ENCODE data around the gene C19orf53.
"Not testable (repeated sequence)": the region's sequence is repeated elsewhere in the genome, so short reads cannot be mapped to it uniquely, and the experiment has no call there.

Gene C19orf53

GRCh38 chr19:13774217-13775191 lies at the start of gene C19orf53:
C19orf53 (plus strand) TSS chr19:13774456; CDS start chr19:13774478, 22 bp downstream.
- DNase-seq (ENCODE audit: low spot score in 2 of 2) (peak; percentile 71 to 92), ATAC-seq (peak; percentile 99)
- peak within 1 kb of the TSS; percentile 97 for H3K27ac Mint-ChIP-seq
- no peaks in the 10 kb centered on the region for H3K9me3 Mint-ChIP-seq
- H3K36me3 Mint-ChIP-seq, result peaks cover 76% of the 10 kb centered on the region
- peaks cover 30% of the 10 kb centered on the region for H3K4me1 Mint-ChIP-seq
- H3K4me3 Mint-ChIP-seq, result peak within 1 kb of the TSS; percentile 99

- peaks cover 18% of the 10 kb centered on the region for H3K4me1 Mint-ChIP-seq
- no peaks in the 10 kb centered on the region for H3K9me3 Mint-ChIP-seq
- H3K4me3 Mint-ChIP-seq, result no peak overlapping the region
- peaks cover 6% of the 10 kb centered on the region for H3K36me3 Mint-ChIP-seq
- no peak overlapping the region for H3K27ac Mint-ChIP-seq
- DNase-seq (ENCODE audit: low spot score in 2 of 2), result no peak
- no peak for ATAC-seq
Observed at GRCh38 chr19:13726323-13726722, 47.9 kb upstream of the C19orf53 start.

GRCh38 chr19:13727798-13728197 lies 46.5 kb upstream of the C19orf53 start:
- peaks cover 8% of the 10 kb centered on the region for H3K36me3 Mint-ChIP-seq
- H3K4me3 Mint-ChIP-seq, result no peak overlapping the region
- no peaks in the 10 kb centered on the region for H3K9me3 Mint-ChIP-seq
- ATAC-seq (no peak), DNase-seq (ENCODE audit: low spot score in 2 of 2) (no peak)
- H3K4me1 Mint-ChIP-seq, result peaks cover 23% of the 10 kb centered on the region
- H3K27ac Mint-ChIP-seq, result no peak overlapping the region

DNA sequence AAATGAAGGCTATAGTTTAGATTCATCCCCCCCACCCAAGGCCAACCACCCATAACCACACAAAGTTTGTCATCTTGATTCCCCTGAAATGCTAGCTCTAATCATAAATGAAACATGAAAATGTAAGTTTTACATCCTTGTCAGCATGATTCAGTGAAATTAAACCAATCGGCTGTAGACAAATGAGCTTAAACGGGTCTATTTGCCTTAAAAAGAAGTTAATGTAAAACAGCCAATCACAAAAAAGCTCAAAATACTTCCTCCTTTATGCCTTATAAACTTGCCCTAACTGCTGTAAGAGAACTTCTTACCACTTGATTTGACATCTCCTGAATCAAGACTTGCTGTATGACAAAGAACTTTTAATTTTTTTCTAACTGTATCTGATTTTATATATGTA lies 44.4 kb upstream of the C19orf53 start:
- peak overlapping the region; percentile 87 for H3K4me3 Mint-ChIP-seq
- H3K36me3 Mint-ChIP-seq, result peaks cover 8% of the 10 kb centered on the region
- DNase-seq (ENCODE audit: low spot score in 2 of 2) (no peak), ATAC-seq (no peak)
- H3K9me3 Mint-ChIP-seq, result no peaks in the 10 kb centered on the region
- H3K27ac Mint-ChIP-seq, result peak overlapping the region; percentile 98
- peaks cover 23% of the 10 kb centered on the region for H3K4me1 Mint-ChIP-seq

- DNase-seq (ENCODE audit: low spot score in 2 of 2) (peak; percentile 92 to 96), ATAC-seq (peak; percentile 100)
- Mint-ChIP-seq H3K4me3 (peak overlapping the region; percentile 87), H3K36me3 (peaks cover 8% of the 10 kb centered on the region), H3K9me3 (no peaks in the 10 kb centered on the region), H3K27ac (peak overlapping the region; percentile 98), H3K4me1 (peaks cover 23% of the 10 kb centered on the region)
Observed at GRCh38 chr19:13731147-13731964, 42.9 kb upstream of the C19orf53 start.

GRCh38 chr19:13732337-13732736 lies 41.9 kb upstream of the C19orf53 start:
- peaks cover 8% of the 10 kb centered on the region for H3K36me3 Mint-ChIP-seq
- H3K4me1 Mint-ChIP-seq, result peaks cover 23% of the 10 kb centered on the region
- no peak overlapping the region for H3K27ac Mint-ChIP-seq
- DNase-seq (ENCODE audit: low spot score in 2 of 2), result no peak
- ATAC-seq, result no peak
- H3K9me3 Mint-ChIP-seq, result no peaks in the 10 kb centered on the region
- H3K4me3 Mint-ChIP-seq, result peak overlapping the region; percentile 87

GRCh38 chr19:13734751-13735150 lies 39.5 kb upstream of the C19orf53 start:
- H3K4me3 Mint-ChIP-seq, result no peak overlapping the region
- DNase-seq (ENCODE audit: low spot score in 2 of 2), result no peak
- ATAC-seq, result no peak
- H3K9me3 Mint-ChIP-seq, result no peaks in the 10 kb centered on the region
- peaks cover 8% of the 10 kb centered on the region for H3K36me3 Mint-ChIP-seq
- peaks cover 20% of the 10 kb centered on the region for H3K4me1 Mint-ChIP-seq
- no peak overlapping the region for H3K27ac Mint-ChIP-seq

- no peak for ATAC-seq
- no peaks in the 10 kb centered on the region for H3K36me3 Mint-ChIP-seq
- H3K4me1 Mint-ChIP-seq, result no peaks in the 10 kb centered on the region
- no peak overlapping the region for H3K4me3 Mint-ChIP-seq
- H3K27ac Mint-ChIP-seq, result no peak overlapping the region
- no peaks in the 10 kb centered on the region for H3K9me3 Mint-ChIP-seq
- no peak for DNase-seq (ENCODE audit: low spot score in 2 of 2)
Observed at GRCh38 chr19:13738073-13738472, 36.2 kb upstream of the C19orf53 start.

GRCh38 chr19:13741893-13742292 lies 32.4 kb upstream of the C19orf53 start:
- no peak overlapping the region for H3K4me3 Mint-ChIP-seq
- no peak for DNase-seq (ENCODE audit: low spot score in 2 of 2)
- no peak overlapping the region for H3K27ac Mint-ChIP-seq
- no peaks in the 10 kb centered on the region for H3K4me1 Mint-ChIP-seq
- ATAC-seq, result no peak
- H3K9me3 Mint-ChIP-seq, result no peaks in the 10 kb centered on the region
- H3K36me3 Mint-ChIP-seq, result no peaks in the 10 kb centered on the region

GRCh38 chr19:13742756-13743155 lies 31.5 kb upstream of the C19orf53 start:
- Mint-ChIP-seq H3K9me3 (no peaks in the 10 kb centered on the region), H3K4me1 (no peaks in the 10 kb centered on the region), H3K36me3 (no peaks in the 10 kb centered on the region), H3K4me3 (no peak overlapping the region), H3K27ac (no peak overlapping the region)
- DNase-seq (ENCODE audit: low spot score in 2 of 2), result no peak
- ATAC-seq, result no peak

DNA sequence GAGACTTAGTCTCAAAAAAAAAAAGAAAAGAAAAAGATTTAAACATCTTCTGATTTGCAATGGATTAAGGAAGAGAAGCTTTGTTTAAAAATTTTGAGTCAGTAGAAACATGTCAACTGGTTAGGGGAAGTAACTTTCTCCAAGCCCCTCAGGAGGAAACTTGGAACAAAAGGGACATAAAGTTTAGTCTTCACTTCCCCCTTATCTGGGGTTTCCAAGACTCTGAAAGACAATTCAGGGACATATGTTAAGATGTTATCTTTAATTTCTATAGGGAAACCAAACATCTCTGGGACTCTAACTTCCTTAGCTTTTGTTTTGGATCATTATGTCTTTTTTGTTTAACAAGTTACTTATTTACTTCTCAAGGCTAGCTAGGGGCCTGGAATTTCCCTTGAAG lies 30.1 kb upstream of the C19orf53 start:
- ATAC-seq, result no peak
- Mint-ChIP-seq H3K9me3 (no peaks in the 10 kb centered on the region), H3K4me3 (no peak overlapping the region), H3K27ac (no peak overlapping the region), H3K36me3 (peaks cover 9% of the 10 kb centered on the region), H3K4me1 (peaks cover 10% of the 10 kb centered on the region)
- DNase-seq (ENCODE audit: low spot score in 2 of 2), result no peak

DNA sequence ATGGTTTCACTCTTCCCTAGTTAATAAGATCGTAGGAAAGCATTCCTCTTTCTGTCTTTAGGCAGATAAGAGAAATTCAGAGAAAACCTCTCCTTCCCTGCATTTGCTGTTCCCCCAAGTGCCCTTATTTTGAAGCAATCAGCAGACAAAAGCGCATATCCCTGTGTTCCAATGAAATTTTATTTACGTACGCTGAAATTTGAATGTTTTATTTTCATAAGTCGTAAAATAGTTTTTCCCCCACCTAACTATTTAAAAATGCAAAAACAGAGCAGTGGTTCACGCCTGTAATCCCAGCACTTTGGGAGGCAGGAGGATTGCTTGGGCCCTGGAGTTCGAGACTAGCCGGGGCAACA lies 27.2 kb upstream of the C19orf53 start:
- Mint-ChIP-seq H3K36me3 (peaks cover 25% of the 10 kb centered on the region), H3K27ac (peak overlapping the region; percentile 84), H3K4me3 (peak overlapping the region; percentile 79), H3K9me3 (no peaks in the 10 kb centered on the region), H3K4me1 (peaks cover 16% of the 10 kb centered on the region)
- DNase-seq (ENCODE audit: low spot score in 2 of 2) (no peak), ATAC-seq (no peak)

DNA sequence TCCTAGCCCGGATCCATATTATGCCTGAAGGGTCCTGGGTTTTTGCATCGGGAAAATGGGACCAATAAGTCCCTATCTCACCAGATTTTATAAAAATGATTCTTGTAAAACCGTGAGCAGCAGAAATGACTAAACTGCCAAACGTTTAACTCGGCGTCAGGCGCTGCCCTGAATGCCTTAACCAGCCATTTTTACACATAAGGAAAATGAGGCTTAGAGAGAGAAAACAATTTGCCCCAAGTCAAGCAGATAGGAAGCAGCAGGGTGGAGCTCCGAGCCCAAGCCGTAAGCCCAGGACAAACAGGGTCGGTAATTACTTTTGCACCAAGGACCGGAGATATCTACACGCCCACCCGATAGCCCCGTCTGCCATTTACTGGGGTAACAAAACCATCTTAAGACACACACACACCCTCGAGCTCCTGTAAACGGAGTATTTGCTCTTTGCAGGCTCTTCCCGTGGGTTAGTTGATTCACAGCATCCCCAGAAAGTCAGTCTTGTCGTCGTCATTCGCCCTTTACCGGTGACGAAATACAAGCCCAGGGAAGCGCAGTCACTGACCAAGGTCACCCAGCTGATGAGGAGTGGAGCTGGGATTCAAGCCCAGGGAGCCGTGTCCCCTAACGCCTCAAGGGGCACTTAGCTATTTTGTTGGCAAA lies 26.0 kb upstream of the C19orf53 start:
- Mint-ChIP-seq H3K27ac (peak overlapping the region; percentile 84), H3K4me3 (peak overlapping the region; percentile 79), H3K36me3 (peaks cover 38% of the 10 kb centered on the region), H3K9me3 (no peaks in the 10 kb centered on the region), H3K4me1 (peaks cover 16% of the 10 kb centered on the region)
- DNase-seq (ENCODE audit: low spot score in 2 of 2), result peak in 1 of 2 donors; percentile 59
- ATAC-seq, result peak; percentile 3

GRCh38 chr19:13751436-13751835 lies 22.8 kb upstream of the C19orf53 start:
- no peak overlapping the region for H3K4me3 Mint-ChIP-seq
- H3K9me3 Mint-ChIP-seq, result no peaks in the 10 kb centered on the region
- peaks cover 69% of the 10 kb centered on the region for H3K36me3 Mint-ChIP-seq
- peak overlapping the region; percentile 20 for H3K27ac Mint-ChIP-seq
- H3K4me1 Mint-ChIP-seq, result peaks cover 16% of the 10 kb centered on the region
- ATAC-seq (no peak), DNase-seq (ENCODE audit: low spot score in 2 of 2) (no peak)

DNA sequence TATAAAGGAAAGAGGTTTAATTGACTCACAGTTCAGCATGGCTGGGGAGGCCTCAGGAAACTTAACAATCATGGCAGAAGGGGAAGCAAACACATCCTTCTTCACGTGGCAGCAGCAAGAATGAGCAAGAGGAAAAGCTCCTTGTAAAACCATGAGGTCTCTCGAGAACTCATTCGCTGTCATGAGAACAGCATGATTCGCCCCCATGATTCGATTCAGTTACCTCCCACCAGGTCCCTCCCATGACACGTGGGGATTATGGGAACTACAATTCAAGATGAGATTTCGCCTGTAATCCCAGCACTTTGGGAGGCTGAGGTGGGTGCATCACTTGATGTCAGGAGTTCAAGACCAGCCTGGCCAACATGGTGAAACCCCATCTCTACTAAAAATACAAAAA lies 20.6 kb upstream of the C19orf53 start:
- ATAC-seq; H3K4me3 Mint-ChIP-seq; DNase-seq (ENCODE audit: low spot score in 2 of 2); H3K9me3 Mint-ChIP-seq; H3K27ac Mint-ChIP-seq: not testable (repeated sequence)
- H3K36me3 Mint-ChIP-seq, result peaks cover 86% of the 10 kb centered on the region
- peaks cover 16% of the 10 kb centered on the region for H3K4me1 Mint-ChIP-seq
